HepG2 (cell line): ENCODE measurements around the gene SH3GLB2. TPM values are rescaled to one million over a fixed set of nuclear protein-coding genes. Genes with fewer than 3 reads are reported as not detected.
A peak's percentile ranks its signal among the peaks of the same experiment; 100 is the strongest.

Experiments
- AHDC1 ChIP-seq: sonication (generic); formaldehyde crosslinking; IDR thresholded peaks from 2 replicates; pipeline ENCODE4 v1.5.1; 2020; ENCODE audit warnings: mild to moderate bottlenecking, missing genetic modification reagents, borderline replicate concordance
- BRCA1 ChIP-seq: sonication (generic); formaldehyde crosslinking; IDR thresholded peaks from 2 replicates; pipeline ENCODE4 v1.4.0; 2020; ENCODE audit warnings: missing genetic modification reagents
- CHD2 ChIP-seq: IDR thresholded peaks from 2 replicates; pipeline ENCODE4 v1.6.1; 2011; ENCODE audit warnings: low read depth, low read length, improper control_type of control experiment
- MAX ChIP-seq: IDR thresholded peaks from 2 replicates; pipeline ENCODE4 v1.6.1; 2012; ENCODE audit warnings: inconsistent platforms
- RARA ChIP-seq: IDR thresholded peaks from 2 replicates; pipeline ENCODE4 v1.6.1; 2016; ENCODE audit warnings: missing genetic modification reagents, missing compliant biosample characterization
- SKI ChIP-seq: fragments of 450-650 bp; IDR thresholded peaks from one replicate; pipeline ENCODE4 v1.6.1; 2018; ENCODE audit warnings: mild to moderate bottlenecking; ENCODE audit not compliant: partially characterized antibody
- SRF ChIP-seq: IDR thresholded peaks from 2 replicates; pipeline ENCODE4 v1.6.1; 2011; ENCODE audit warnings: mild to moderate bottlenecking, low read depth, low read length, moderate library complexity
- TERF1 ChIP-seq: sonication (generic); formaldehyde crosslinking; IDR thresholded peaks from 2 replicates; pipeline ENCODE4 v1.8.0; 2022; ENCODE audit warnings: mild to moderate bottlenecking, missing genetic modification reagents, moderate library complexity
- ZBTB2 ChIP-seq: sonication (generic); formaldehyde crosslinking; IDR thresholded peaks from 2 replicates; pipeline ENCODE4 v1.8.0; 2022; ENCODE audit warnings: low read depth, missing genetic modification reagents
- ZFP41 ChIP-seq: sonication (generic); formaldehyde crosslinking; IDR thresholded peaks from 2 replicates; pipeline ENCODE4 v1.4.0; 2020; ENCODE audit warnings: mild to moderate bottlenecking, missing genetic modification reagents, borderline replicate concordance
- ZNF180 ChIP-seq: sonication (generic); formaldehyde crosslinking; IDR thresholded peaks from 2 replicates; pipeline ENCODE4 v1.4.0; 2020; ENCODE audit warnings: low read depth, missing genetic modification reagents, borderline replicate concordance
- ZNF280D ChIP-seq: sonication (generic); formaldehyde crosslinking; IDR thresholded peaks from 2 replicates; pipeline ENCODE4 v1.5.1; 2020; ENCODE audit warnings: mild to moderate bottlenecking, missing genetic modification reagents
- ZNF367 ChIP-seq: sonication (generic); formaldehyde crosslinking; IDR thresholded peaks from 2 replicates; pipeline ENCODE4 v1.4.0; 2020; ENCODE audit warnings: missing genetic modification reagents, borderline replicate concordance
- ZNF556 ChIP-seq: sonication (generic); formaldehyde crosslinking; IDR thresholded peaks from 2 replicates; pipeline ENCODE4 v1.4.0; 2020; ENCODE audit warnings: mild to moderate bottlenecking, missing genetic modification reagents, borderline replicate concordance
- ZNF614 ChIP-seq: IDR thresholded peaks from 2 replicates; pipeline ENCODE4 v1.6.1; 2018; ENCODE audit warnings: missing biosample characterization, missing genetic modification reagents, inconsistent platforms, borderline replicate concordance
- polyA plus RNA-seq, 8 experiments: library from polyadenylated mRNA; depleted of rRNA in 3 of 8; stranded (reverse) in 7 of 8; unstranded in 1 of 8; fragments of >200 nt; fragmentation: Illumina TruSeq in 4 of 8; extraction: Trizol in 4 of 8; gene quantifications; 2 replicates each; pipeline versions ENCODE4 v1.2.1 to v1.2.3, GENCODE V29; 2011 to 2016; ENCODE audit warnings: low read depth in 4 of 8, missing spikeins in 1 of 8, mixed read lengths in 1 of 8; ENCODE audit not compliant: insufficient read depth in 1 of 8
- total RNA-seq, 5 experiments: library from RNA; depleted of rRNA; stranded (reverse); fragments of >200 nt; fragmentation: Illumina TruSeq; extraction: Trizol; gene quantifications; 2 replicates each; pipeline ENCODE4 v1.2.3, GENCODE V29; 2016; ENCODE audit warnings: low read depth in 1 of 5

Gene SH3GLB2
- total and polyA plus RNA-seq, 2 of the 13 experiments (the other 11 are each of a cell fraction or from before 2014, with no cell fraction given) = 24.0 to 40.6 TPM

- TF ChIP-seq TERF1 (CRISPR knock-in tag) (no peak), BRCA1 (CRISPR knock-in tag) (no peak), ZBTB2 (CRISPR knock-in tag) (peak; percentile 25; the same call in 1 of the 2 replicates), ZFP41 (CRISPR knock-in tag) (no peak), ZNF280D (CRISPR knock-in tag) (no peak), ZNF180 (CRISPR knock-in tag) (no peak), SRF (no peak), ZNF556 (CRISPR knock-in tag) (0 out of 2 replicates have a peak, but pooled peaks have one; percentile 15), MAX (peak; percentile 70), ZNF367 (CRISPR knock-in tag) (no peak), SKI (no peak), RARA (no peak), ZNF614 (CRISPR knock-in tag) (no peak), AHDC1 (CRISPR knock-in tag) (no peak), CHD2 (no peak)
Measured at GRCh38 chr9:129027685-129028191, 393 bp downstream of the SH3GLB2 start (continued).
